SU-DHL-6 (cell line): Measurements from ENCODE around the gene FSCB.

Experiments
- H2AFZ ChIP-seq: fragments of 200-600 bp; sonication (generic); 2 replicates; pipeline ENCODE4 v1.6.1; 2014; ENCODE audit warnings: low read depth, mild to moderate bottlenecking, moderate library complexity, mixed read lengths, antibody characterized with exemption, low read length; ENCODE audit not compliant: severe bottlenecking
- H3F3A ChIP-seq: fragments of 200-600 bp; shearing (Covaris generic); 2 replicates; pipeline ENCODE4 v1.6.0; 2016; ENCODE audit warnings: antibody characterized with exemption, mild to moderate bottlenecking; ENCODE audit not compliant: insufficient read depth
- H3K27ac ChIP-seq: fragments of 200-600 bp; sonication (generic); 2 replicates; pipeline ENCODE4 v1.5.1; 2016; ENCODE audit warnings: low read depth, mild to moderate bottlenecking, low read length, moderate library complexity, mixed read lengths
- H3K27me3 ChIP-seq: fragments of 200-600 bp; sonication (generic), shearing (Covaris generic); 2 replicates; pipeline ENCODE4 v1.6.0; 2014; ENCODE audit warnings: mild to moderate bottlenecking, low read length
- H3K36me3 ChIP-seq: fragments of 200-600 bp; sonication (generic); 2 replicates; pipeline ENCODE4 v1.6.1; 2014; ENCODE audit warnings: mild to moderate bottlenecking, low read length, mixed read lengths
- H3K4me2 ChIP-seq: fragments of 300-600, 200-600 bp; shearing (Covaris generic), sonication (generic); 2 replicates; pipeline ENCODE4 v1.6.0; 2014; ENCODE audit warnings: low read length, low read depth, mild to moderate bottlenecking; ENCODE audit not compliant: poor library complexity, severe bottlenecking
- H3K4me3 ChIP-seq: fragments of 200-600 bp; sonication (generic); 2 replicates; pipeline ENCODE4 v1.5.1; 2014; ENCODE audit warnings: antibody characterized with exemption, low read length, mild to moderate bottlenecking, mixed read lengths; ENCODE audit not compliant: insufficient read depth, poor library complexity, severe bottlenecking
- H3K79me2 ChIP-seq: fragments of 200-600 bp; sonication (generic); 2 replicates; pipeline ENCODE4 v1.6.1; 2014; ENCODE audit warnings: mild to moderate bottlenecking, low read length, moderate library complexity; ENCODE audit not compliant: insufficient read depth
- H3K9ac ChIP-seq: fragments of 200-600 bp; sonication (generic); 2 replicates; pipeline ENCODE4 v1.7.0; 2014; ENCODE audit warnings: mild to moderate bottlenecking, low read length
- H3K9me2 ChIP-seq: fragments of 200-600 bp; sonication (generic); replicated peaks from 2 replicates; pipeline ENCODE4 v1.6.1; 2014; ENCODE audit warnings: low read length; ENCODE audit not compliant: insufficient read depth
- H3K9me3 ChIP-seq: fragments of 200-600 bp; sonication (generic); 2 replicates; pipeline ENCODE4 v1.6.1; 2014; ENCODE audit warnings: low read length, mixed read lengths; ENCODE audit not compliant: insufficient read depth
- H4K20me1 ChIP-seq: fragments of 200-600 bp; sonication (generic); 2 replicates; pipeline ENCODE4 v1.6.1; 2014; ENCODE audit warnings: low read depth, mild to moderate bottlenecking, antibody characterized with exemption, low read length, moderate library complexity, mixed read lengths
- EZH2phosphoT487 ChIP-seq: fragments of 200-600 bp; sonication (generic), shearing (Covaris generic); conservative IDR thresholded peaks from 2 replicates; pipeline ENCODE4 v1.6.1; 2018; ENCODE audit warnings: mild to moderate bottlenecking, antibody characterized with exemption, low read length, moderate library complexity, mixed read lengths
- TF ChIP-seq, protein P1 (sequence below): fragments of 200-600 bp; sonication (generic); IDR thresholded peaks from one replicate; pipeline ENCODE4 v1.5.1; 2017; ENCODE audit warnings: antibody characterized with exemption, mild to moderate bottlenecking, low read length, moderate library complexity; ENCODE audit not compliant: insufficient read depth, poor library complexity, severe bottlenecking

FSCB gene, protein sequence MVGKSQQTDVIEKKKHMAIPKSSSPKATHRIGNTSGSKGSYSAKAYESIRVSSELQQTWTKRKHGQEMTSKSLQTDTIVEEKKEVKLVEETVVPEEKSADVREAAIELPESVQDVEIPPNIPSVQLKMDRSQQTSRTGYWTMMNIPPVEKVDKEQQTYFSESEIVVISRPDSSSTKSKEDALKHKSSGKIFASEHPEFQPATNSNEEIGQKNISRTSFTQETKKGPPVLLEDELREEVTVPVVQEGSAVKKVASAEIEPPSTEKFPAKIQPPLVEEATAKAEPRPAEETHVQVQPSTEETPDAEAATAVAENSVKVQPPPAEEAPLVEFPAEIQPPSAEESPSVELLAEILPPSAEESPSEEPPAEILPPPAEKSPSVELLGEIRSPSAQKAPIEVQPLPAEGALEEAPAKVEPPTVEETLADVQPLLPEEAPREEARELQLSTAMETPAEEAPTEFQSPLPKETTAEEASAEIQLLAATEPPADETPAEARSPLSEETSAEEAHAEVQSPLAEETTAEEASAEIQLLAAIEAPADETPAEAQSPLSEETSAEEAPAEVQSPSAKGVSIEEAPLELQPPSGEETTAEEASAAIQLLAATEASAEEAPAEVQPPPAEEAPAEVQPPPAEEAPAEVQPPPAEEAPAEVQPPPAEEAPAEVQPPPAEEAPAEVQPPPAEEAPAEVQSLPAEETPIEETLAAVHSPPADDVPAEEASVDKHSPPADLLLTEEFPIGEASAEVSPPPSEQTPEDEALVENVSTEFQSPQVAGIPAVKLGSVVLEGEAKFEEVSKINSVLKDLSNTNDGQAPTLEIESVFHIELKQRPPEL

DNA sequence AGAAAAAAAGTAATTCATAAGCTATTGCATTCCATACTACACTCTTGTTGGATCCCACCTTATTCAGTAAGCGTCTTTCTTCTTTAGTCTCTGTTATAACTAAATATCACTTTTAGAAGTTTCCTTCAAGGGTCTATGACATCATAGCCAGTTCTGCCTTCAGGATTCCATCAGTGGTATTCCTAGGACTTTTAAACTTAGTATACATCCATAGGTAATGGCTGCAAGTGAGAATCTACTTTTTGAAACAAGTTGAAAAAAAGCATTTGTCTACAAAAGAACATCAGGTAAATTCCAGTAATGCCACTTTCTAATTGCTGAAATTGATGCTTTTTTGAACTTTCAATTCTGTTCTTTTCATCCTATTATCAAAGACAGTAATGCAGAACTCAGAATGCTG is at the start of gene FSCB:
FSCB (minus strand) TSS at position 101 of the 400 bp plus-strand sequence. CDS start 296 bp downstream, outside the sequence.
- TF ChIP-seq, protein P1, sequence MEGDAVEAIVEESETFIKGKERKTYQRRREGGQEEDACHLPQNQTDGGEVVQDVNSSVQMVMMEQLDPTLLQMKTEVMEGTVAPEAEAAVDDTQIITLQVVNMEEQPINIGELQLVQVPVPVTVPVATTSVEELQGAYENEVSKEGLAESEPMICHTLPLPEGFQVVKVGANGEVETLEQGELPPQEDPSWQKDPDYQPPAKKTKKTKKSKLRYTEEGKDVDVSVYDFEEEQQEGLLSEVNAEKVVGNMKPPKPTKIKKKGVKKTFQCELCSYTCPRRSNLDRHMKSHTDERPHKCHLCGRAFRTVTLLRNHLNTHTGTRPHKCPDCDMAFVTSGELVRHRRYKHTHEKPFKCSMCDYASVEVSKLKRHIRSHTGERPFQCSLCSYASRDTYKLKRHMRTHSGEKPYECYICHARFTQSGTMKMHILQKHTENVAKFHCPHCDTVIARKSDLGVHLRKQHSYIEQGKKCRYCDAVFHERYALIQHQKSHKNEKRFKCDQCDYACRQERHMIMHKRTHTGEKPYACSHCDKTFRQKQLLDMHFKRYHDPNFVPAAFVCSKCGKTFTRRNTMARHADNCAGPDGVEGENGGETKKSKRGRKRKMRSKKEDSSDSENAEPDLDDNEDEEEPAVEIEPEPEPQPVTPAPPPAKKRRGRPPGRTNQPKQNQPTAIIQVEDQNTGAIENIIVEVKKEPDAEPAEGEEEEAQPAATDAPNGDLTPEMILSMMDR, result no peak
- no peak for TF ChIP-seq EZH2phosphoT487
- Histone ChIP-seq H3K4me2 (no peak within 1 kb of the TSS), H3K27me3 (no peaks in the 10 kb centered on the region), H3K79me2 (no peaks in the 10 kb centered on the region), H4K20me1 (no peaks in the 10 kb centered on the region), H2AFZ (no peak within 1 kb of the TSS), H3K4me3 (no peak within 1 kb of the TSS), H3K36me3 (no peaks in the 10 kb centered on the region), H3F3A (no peaks in the 10 kb centered on the region), H3K9ac (no peak within 1 kb of the TSS), H3K27ac (no peak within 1 kb of the TSS), H3K9me2 (no peaks in the 10 kb centered on the region), H3K9me3 (no peaks in the 10 kb centered on the region)

DNA sequence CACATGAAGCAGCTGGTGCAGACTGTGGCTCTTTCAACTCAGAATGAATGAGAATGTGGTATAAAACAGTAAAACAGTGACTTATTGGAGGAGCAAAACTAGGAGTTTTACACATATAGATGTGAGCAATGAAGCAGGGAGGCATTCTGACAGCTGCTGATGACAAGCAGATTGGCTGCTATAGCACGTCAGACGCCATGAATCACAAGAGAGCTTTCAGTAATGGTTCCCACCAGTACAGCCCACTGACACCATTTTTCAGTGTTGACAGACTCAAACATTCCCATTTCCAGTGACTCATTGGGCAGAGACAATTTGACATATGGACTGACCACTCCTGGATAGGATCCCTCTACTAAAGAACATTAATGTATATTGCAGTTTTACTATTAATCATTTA is 24.6 kb upstream of the FSCB start:
- Histone ChIP-seq H2AFZ (no peak overlapping the region), H3K9me3 (no peaks in the 10 kb centered on the region), H3K4me2 (no peak overlapping the region)

DNA sequence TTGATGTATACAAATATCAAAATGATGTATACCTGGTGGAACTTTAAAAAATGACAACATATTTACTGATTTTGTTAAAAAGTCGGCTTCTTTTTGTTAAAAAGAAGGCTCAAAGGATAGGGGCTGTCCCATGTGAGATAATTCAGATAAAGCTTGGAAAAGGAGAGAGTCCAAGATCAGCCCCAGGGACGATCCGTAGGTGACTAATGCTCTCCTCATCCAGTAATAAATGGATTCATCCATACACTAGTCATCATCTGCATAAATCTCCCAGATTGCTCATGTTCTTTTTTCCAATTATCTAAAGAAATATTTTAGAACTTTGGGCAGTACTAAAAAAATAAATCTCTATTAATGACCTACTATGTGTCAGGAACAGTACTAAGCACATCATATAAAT is 23.4 kb upstream of the FSCB start:
- no peak for TF ChIP-seq EZH2phosphoT487
- TF ChIP-seq, protein P1, result no peak
- Histone ChIP-seq H2AFZ (no peak overlapping the region), H3K4me3 (no peak overlapping the region), H3K9me3 (no peaks in the 10 kb centered on the region), H3F3A (no peaks in the 10 kb centered on the region), H3K9ac (no peak overlapping the region), H3K79me2 (no peaks in the 10 kb centered on the region), H3K27ac (no peak overlapping the region), H3K27me3 (no peaks in the 10 kb centered on the region), H3K9me2 (no peaks in the 10 kb centered on the region), H3K36me3 (no peaks in the 10 kb centered on the region), H4K20me1 (no peaks in the 10 kb centered on the region), H3K4me2 (no peak overlapping the region)

More for the DNA sequence above, 24.6 kb upstream of the FSCB start:
- no peak for TF ChIP-seq EZH2phosphoT487
- TF ChIP-seq, protein P1, result no peak
- H4K20me1 ChIP-seq, result no peaks in the 10 kb centered on the region
- no peaks in the 10 kb centered on the region for H3K27me3 ChIP-seq
- H3K36me3 ChIP-seq, result no peaks in the 10 kb centered on the region
- no peaks in the 10 kb centered on the region for H3F3A ChIP-seq
- H3K79me2 ChIP-seq, result no peaks in the 10 kb centered on the region
- H3K27ac ChIP-seq, result no peak overlapping the region
- H3K9ac ChIP-seq, result no peak overlapping the region
- H3K9me2 ChIP-seq, result no peaks in the 10 kb centered on the region
- no peak overlapping the region for H3K4me3 ChIP-seq
